Mesenchymal stem cell (in vitro differentiated cells and primary cell): ENCODE measurements around the gene METTL25B.

Source experiments
- DNase-seq: peaks from one replicate; pipeline ENCODE4 v3.0.0-alpha.2; 2013
- H2AFZ ChIP-seq: one replicate; pipeline ENCODE4 v1.6.1; 2013; ENCODE audit warnings: low read depth, mild to moderate bottlenecking, control low read depth, inconsistent platforms, low read length, moderate library complexity
- H2AK5ac ChIP-seq: 2 replicates; pipeline ENCODE4 v1.6.1; 2013; ENCODE audit warnings: low read length, moderate library complexity, mild to moderate bottlenecking, inconsistent platforms; ENCODE audit not compliant: severe bottlenecking
- H2BK120ac ChIP-seq: one replicate; pipeline ENCODE4 v1.6.1; 2013; ENCODE audit warnings: low read depth, mild to moderate bottlenecking, inconsistent platforms, low read length, moderate library complexity
- H2BK12ac ChIP-seq, 2 experiments: one replicate each; pipeline ENCODE4 v1.6.1; 2013; ENCODE audit warnings: inconsistent platforms in 2 of 2, low read length in 2 of 2, mild to moderate bottlenecking in 2 of 2, moderate library complexity in 2 of 2, control low read depth in 1 of 2
- H2BK15ac ChIP-seq: one replicate; pipeline ENCODE4 v1.6.1; 2013; ENCODE audit warnings: mild to moderate bottlenecking, low read depth, inconsistent platforms; ENCODE audit not compliant: poor library complexity, severe bottlenecking
- H2BK5ac ChIP-seq: 2 replicates; pipeline ENCODE4 v1.6.1; 2013; ENCODE audit warnings: low read depth, mild to moderate bottlenecking, low read length, control low read depth, inconsistent platforms; ENCODE audit not compliant: poor library complexity, severe bottlenecking
- H3K14ac ChIP-seq, 2 experiments: one replicate each; pipeline ENCODE4 v1.6.1; 2013; ENCODE audit warnings: inconsistent platforms in 2 of 2, low read length in 2 of 2, control low read depth in 1 of 2, mild to moderate bottlenecking in 1 of 2, moderate library complexity in 1 of 2
- H3K18ac ChIP-seq, 2 experiments: one replicate each; pipeline ENCODE4 v1.6.1; 2013; ENCODE audit warnings: inconsistent platforms in 2 of 2, low read length in 2 of 2, control low read depth in 1 of 2, low read depth in 1 of 2, mild to moderate bottlenecking in 1 of 2
- H3K23ac ChIP-seq, 2 experiments: one replicate each; pipeline ENCODE4 v1.6.1; 2013; ENCODE audit warnings: inconsistent platforms in 2 of 2, low read length in 2 of 2, mild to moderate bottlenecking in 2 of 2, moderate library complexity in 2 of 2, control low read depth in 1 of 2
- H3K27ac ChIP-seq: 2 replicates; pipeline ENCODE4 v1.5.1; 2013; ENCODE audit warnings: mild to moderate bottlenecking, moderate library complexity, low read length, control low read depth, inconsistent platforms; ENCODE audit not compliant: poor library complexity, severe bottlenecking
- H3K27me3 ChIP-seq, 2 experiments: 2 replicates each; pipeline versions ENCODE4 v1.6.1 to v1.7.0; 2013; ENCODE audit warnings: low read length in 2 of 2, mild to moderate bottlenecking in 2 of 2, moderate library complexity in 2 of 2, control low read depth in 1 of 2, inconsistent platforms in 1 of 2; ENCODE audit not compliant: control insufficient read depth in 1 of 2, insufficient read depth in 1 of 2
- H3K36me3 ChIP-seq, 2 experiments: 2 replicates each; pipeline versions ENCODE4 v1.6.1 to v1.7.0; 2013; ENCODE audit warnings: low read length in 2 of 2, control low read depth in 1 of 2, inconsistent platforms in 1 of 2, low read depth in 1 of 2, mild to moderate bottlenecking in 1 of 2; ENCODE audit not compliant: insufficient read depth in 2 of 2, control insufficient read depth in 1 of 2
- H3K4ac ChIP-seq, 2 experiments: one replicate each; pipeline ENCODE4 v1.6.1; 2013; ENCODE audit warnings: inconsistent platforms in 2 of 2, low read length in 2 of 2, mild to moderate bottlenecking in 2 of 2, moderate library complexity in 2 of 2, control low read depth in 1 of 2, low read depth in 1 of 2
- H3K4me1 ChIP-seq: 2 replicates; pipeline ENCODE4 v1.6.1; 2013; ENCODE audit warnings: low read depth, low read length, control low read depth; ENCODE audit not compliant: control insufficient read depth, insufficient read depth
- H3K4me2 ChIP-seq: 2 replicates; pipeline ENCODE4 v1.6.1; 2013; ENCODE audit warnings: low read length, mild to moderate bottlenecking, inconsistent platforms; ENCODE audit not compliant: poor library complexity, severe bottlenecking
- H3K4me3 ChIP-seq, 2 experiments: 2 replicates each; pipeline versions ENCODE4 v1.5.1 to v1.7.0; 2013; ENCODE audit warnings: low read length in 2 of 2, mild to moderate bottlenecking in 2 of 2, control low read depth in 1 of 2, low read depth in 1 of 2; ENCODE audit not compliant: insufficient read depth in 1 of 2
- H3K79me1 ChIP-seq: replicated peaks from 2 replicates; pipeline ENCODE4 v1.6.1; 2013; ENCODE audit warnings: mild to moderate bottlenecking, control low read depth, low read length, inconsistent platforms; ENCODE audit not compliant: poor library complexity, severe bottlenecking
- H3K9ac ChIP-seq: 2 replicates; pipeline ENCODE4 v1.7.0; 2013; ENCODE audit warnings: mild to moderate bottlenecking, low read length, moderate library complexity
- H3K9me3 ChIP-seq: 2 replicates; pipeline ENCODE4 v1.7.0; 2013; ENCODE audit warnings: mild to moderate bottlenecking, low read length; ENCODE audit not compliant: control insufficient read depth
- H4K8ac ChIP-seq: one replicate; pipeline ENCODE4 v1.6.1; 2013; ENCODE audit warnings: inconsistent platforms, mild to moderate bottlenecking, low read length, moderate library complexity
- H4K91ac ChIP-seq: one replicate; pipeline ENCODE4 v1.6.1; 2013; ENCODE audit warnings: mild to moderate bottlenecking, low read length, inconsistent platforms
- WGBS: methylation state at CpG from one replicate; pipeline ENCODE4 v1.1.7; 2013; ENCODE audit warnings: mixed read lengths; 5-methylcytosine and 5-hydroxymethylcytosine counted together

Gene METTL25B

GRCh38 chr1:156777573-156777972 is 49.3 kb downstream of the METTL25B start:
- H3K9ac ChIP-seq = no peak overlapping the region
- WGBS = 91% methylated on average over 1 of the region's 1 CpG
- no peak overlapping the region for H3K4me2 ChIP-seq
- H3K14ac ChIP-seq = no peak overlapping the region
- no peak overlapping the region for H3K18ac ChIP-seq
- no peak overlapping the region for H2AK5ac ChIP-seq
- peaks cover 6% of the 10 kb centered on the region for H3K79me1 ChIP-seq
- H4K8ac ChIP-seq = no peak overlapping the region
- H3K9me3 ChIP-seq = no peaks in the 10 kb centered on the region
- no peak overlapping the region for H2BK5ac ChIP-seq
- H3K27me3 ChIP-seq = no peaks in the 10 kb centered on the region
- H4K91ac ChIP-seq = no peak overlapping the region
- peaks cover 0 to 16% of the 10 kb centered on the region in 2 experiments for H3K36me3 ChIP-seq
- H2BK12ac ChIP-seq = no peak overlapping the region
- H3K4ac ChIP-seq = no peak overlapping the region
- no peak for DNase-seq
- H2AFZ ChIP-seq = no peak overlapping the region
- H3K4me3 ChIP-seq = no peak overlapping the region
- H2BK120ac ChIP-seq = no peak overlapping the region
- no peak overlapping the region for H3K23ac ChIP-seq
- no peak overlapping the region for H2BK15ac ChIP-seq
- H3K27ac ChIP-seq = no peak overlapping the region
- H3K4me1 ChIP-seq = peaks cover 5% of the 10 kb centered on the region

- H3K36me3 ChIP-seq = peaks cover 24 to 35% of the 10 kb centered on the region in 2 experiments
- H2BK12ac ChIP-seq = no peak overlapping the region
- H3K9me3 ChIP-seq = no peaks in the 10 kb centered on the region
- no peak overlapping the region for H3K9ac ChIP-seq
- H3K27me3 ChIP-seq = no peaks in the 10 kb centered on the region
- H2BK5ac ChIP-seq = no peak overlapping the region
- H3K27ac ChIP-seq = no peak overlapping the region
- no peak overlapping the region for H4K91ac ChIP-seq
- peak overlapping the region; percentile 23 for H4K8ac ChIP-seq
- no peak overlapping the region for H3K23ac ChIP-seq
- DNase-seq = peak; percentile 73
- no peak overlapping the region for H2AK5ac ChIP-seq
- H3K4ac ChIP-seq = no peak overlapping the region
- no peak overlapping the region for H3K14ac ChIP-seq
- no peak overlapping the region for H2BK15ac ChIP-seq
- H3K18ac ChIP-seq = no peak overlapping the region
- H2AFZ ChIP-seq = no peak overlapping the region
- H3K4me1 ChIP-seq = peaks cover 5% of the 10 kb centered on the region
- H3K79me1 ChIP-seq = peaks cover 22% of the 10 kb centered on the region
- H3K4me3 ChIP-seq = peak overlapping the region in 1 of 2 experiments; percentile 24
- no peak overlapping the region for H3K4me2 ChIP-seq
- no peak overlapping the region for H2BK120ac ChIP-seq
These were observed 53.4 kb downstream of the METTL25B start for GRCh38 chr1:156781585-156782186.

- Histone ChIP-seq H2BK120ac (no peak overlapping the region), H2BK12ac (no peak overlapping the region), H3K14ac (no peak overlapping the region), H2AK5ac (no peak overlapping the region), H3K9me3 (no peaks in the 10 kb centered on the region), H3K18ac (no peak overlapping the region), H3K27ac (no peak overlapping the region), H3K4ac (no peak overlapping the region), H4K8ac (no peak overlapping the region), H3K4me1 (peaks cover 1% of the 10 kb centered on the region), H2AFZ (no peak overlapping the region), H3K27me3 (no peaks in the 10 kb centered on the region), H2BK15ac (no peak overlapping the region), H4K91ac (no peak overlapping the region), H2BK5ac (no peak overlapping the region), H3K79me1 (peaks cover 31% of the 10 kb centered on the region), H3K23ac (no peak overlapping the region), H3K36me3 (peaks cover 34 to 57% of the 10 kb centered on the region in 2 experiments), H3K9ac (no peak overlapping the region), H3K4me3 (no peak overlapping the region), H3K4me2 (no peak overlapping the region)
- 100% methylated on average over 4 of the region's 6 CpGs for WGBS
- DNase-seq = no peak
These were observed 57.2 kb downstream of the METTL25B start for GRCh38 chr1:156785458-156785857.
